Posterior cingulate gyrus (tissue), 11 donors: Measurements from ENCODE around the gene ZKSCAN1.

ENCODE experiments used
- DNase-seq, 10 donors: peaks; one replicate each; pipeline versions ENCODE4 v3.0.0 to v3.0.0-alpha.2; 2020 to 2021; ENCODE audit warnings: mixed read lengths in 3 of 10
- intact Hi-C: fragments of 100-400 bp; cut with DNase I; formaldehyde crosslinking; loops from one replicate; pipeline ENCODE4 v1.15.1; 2023

ZKSCAN1 gene

DNA sequence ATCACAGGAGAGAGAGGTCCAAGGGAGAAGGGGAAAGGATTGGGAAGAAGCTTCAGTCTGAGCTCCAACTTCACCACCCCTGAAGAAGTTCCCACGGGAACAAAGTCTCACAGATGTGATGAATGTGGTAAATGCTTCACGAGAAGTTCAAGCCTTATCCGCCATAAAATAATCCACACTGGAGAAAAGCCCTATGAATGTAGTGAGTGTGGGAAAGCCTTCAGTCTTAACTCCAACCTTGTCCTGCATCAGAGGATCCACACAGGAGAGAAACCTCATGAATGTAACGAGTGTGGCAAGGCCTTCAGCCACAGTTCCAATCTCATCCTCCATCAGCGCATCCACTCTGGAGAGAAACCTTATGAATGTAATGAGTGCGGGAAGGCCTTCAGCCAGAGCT lies 18.1 kb downstream of the ZKSCAN1 start:
- DNase-seq, result no peak
- intact Hi-C loops, result no loop called here

DNA sequence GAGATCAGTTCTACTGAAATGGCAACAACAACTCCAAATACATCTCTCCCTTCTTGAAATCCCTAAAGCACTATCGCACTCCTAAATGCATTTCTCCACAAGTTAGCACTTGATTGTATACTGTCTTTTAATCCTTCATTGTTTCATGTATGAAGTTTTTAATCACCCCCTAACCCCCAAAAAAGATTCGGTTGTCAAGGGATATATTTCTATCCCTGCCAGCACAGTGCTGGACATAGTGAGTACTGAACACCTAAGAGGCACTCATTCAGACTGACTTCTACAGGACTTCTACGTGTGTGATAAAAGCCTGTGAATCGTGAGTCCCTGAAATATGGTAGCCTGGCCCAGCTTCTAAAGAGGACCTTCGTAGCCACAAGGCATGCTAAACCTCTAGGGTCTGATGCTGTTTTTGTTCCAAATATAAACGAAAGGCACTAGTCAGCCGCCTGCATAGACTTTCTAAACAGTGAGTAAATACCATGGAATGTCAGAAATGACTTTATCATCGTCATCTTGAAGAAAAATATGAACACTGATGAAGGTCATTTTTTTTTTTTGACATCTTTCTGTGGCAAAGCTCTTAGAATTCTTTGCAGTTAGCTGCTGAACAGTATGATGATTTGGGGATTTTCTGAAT lies 19.6 kb downstream of the ZKSCAN1 start:
- DNase-seq, result peak in 1 of 10 donors; percentile 17
- intact Hi-C loops, result no loop called here

DNA sequence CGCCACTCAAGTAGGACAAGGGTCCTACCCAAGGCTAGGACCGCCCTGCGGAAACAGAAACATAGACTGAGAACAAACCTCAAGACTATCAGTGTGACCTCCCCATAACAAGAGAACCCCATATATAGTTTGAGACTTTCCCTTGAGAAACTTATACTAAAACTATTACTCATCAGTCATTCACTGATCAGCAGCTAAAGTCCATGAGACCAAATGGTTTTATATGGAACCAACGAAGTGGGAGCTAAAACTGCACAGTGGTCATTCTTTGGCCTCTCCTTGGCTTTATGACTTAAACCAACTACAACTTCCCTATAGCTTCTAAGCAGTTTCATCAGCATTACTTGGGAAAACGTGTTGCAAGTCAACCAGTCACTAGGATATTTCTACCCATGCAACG lies 20.5 kb downstream of the ZKSCAN1 start:
- DNase-seq, result no peak
- intact Hi-C loops, result no loop called here

DNA sequence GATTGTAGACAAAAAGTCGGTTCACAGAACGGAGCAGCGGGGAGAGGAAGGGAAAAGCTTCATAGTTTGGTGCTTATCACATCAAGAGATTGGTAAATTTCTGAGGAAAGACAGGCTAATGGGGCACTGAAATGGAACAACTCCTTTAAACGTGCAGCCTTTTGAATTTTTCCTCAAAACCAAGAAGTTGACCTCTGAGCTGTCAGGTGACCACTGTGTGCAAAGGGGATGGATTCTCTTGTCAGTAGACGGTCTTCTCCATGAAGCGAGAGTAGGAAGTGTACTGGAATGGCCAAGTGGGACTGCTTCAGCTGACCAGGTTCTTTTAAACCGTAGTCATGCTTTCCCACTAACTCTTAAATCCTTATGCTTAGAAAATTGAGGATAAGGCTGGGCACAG lies 22.9 kb downstream of the ZKSCAN1 start:
- DNase-seq, result no peak
- intact Hi-C loops, result no loop called here

DNA sequence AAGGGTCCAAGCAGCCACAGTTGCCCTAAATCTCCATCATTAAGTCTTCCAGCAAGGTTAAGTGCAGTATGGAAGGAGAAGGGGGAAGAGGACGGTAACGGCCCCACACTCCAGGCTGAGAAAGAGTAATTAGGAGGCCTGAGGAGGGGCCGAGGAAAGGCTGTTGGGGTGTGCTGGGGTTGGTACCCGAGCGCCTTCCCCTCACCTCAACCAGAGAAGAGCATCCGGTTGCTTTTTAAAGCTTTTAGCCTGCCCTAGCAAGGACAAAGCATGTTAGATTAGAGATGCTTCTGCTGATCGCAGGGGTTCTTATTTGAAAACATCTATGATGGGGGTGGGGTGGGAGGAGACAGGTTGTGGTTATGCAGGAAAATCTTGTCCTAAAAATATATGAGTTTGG lies 25.2 kb downstream of the ZKSCAN1 start:
- DNase-seq, result peak in 1 of 10 donors; percentile 22
- intact Hi-C loops, result no loop called here

DNA sequence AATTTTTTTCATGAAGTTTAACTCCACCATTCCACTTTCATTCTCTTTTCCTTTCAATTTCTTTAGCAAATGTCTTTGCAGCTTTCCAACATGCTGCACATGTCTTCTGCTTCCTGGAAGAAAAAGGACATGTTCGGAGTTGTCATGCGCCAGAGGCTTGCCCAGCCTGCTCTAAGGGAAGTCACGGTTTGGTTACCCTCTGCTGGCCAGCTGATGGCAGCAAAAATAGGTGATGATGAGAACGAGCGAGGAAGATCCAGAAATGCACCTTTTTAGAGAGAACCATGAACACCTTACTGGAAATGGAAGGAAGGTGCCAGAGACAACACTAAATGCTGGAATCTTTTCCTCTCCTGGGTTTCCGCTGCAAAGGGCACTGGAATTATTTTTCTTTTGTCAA lies 29.3 kb downstream of the ZKSCAN1 start:
- DNase-seq, result peak in 1 of 10 donors; percentile 84
- intact Hi-C loops, result no loop called here

DNA sequence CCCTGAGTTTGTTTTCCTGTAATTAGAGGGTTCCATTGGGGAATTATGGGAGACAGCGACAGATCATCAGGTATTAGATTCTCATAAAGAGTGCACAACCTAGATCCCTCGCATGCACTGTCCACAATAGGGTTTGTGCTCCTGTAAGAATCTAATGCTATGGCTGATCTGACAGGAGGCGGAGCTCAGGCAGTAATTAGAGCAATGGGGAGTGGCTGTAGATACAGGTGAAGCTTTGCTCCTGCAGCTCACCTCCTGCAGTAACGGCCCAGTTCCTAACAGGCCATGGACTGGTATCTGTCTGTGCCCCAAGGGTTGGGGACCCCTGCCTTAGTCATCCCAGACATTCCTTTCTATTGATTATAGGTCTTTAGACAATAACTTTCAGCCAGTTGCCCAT lies 33.3 kb downstream of the ZKSCAN1 start:
- intact Hi-C loops, result loop anchor here (2.0 kb wide), 1 partner anchor 34 kb away; the partner anchor contains the start of gene ZKSCAN1
- DNase-seq, result peak in 1 of 10 donors; percentile 15

DNA sequence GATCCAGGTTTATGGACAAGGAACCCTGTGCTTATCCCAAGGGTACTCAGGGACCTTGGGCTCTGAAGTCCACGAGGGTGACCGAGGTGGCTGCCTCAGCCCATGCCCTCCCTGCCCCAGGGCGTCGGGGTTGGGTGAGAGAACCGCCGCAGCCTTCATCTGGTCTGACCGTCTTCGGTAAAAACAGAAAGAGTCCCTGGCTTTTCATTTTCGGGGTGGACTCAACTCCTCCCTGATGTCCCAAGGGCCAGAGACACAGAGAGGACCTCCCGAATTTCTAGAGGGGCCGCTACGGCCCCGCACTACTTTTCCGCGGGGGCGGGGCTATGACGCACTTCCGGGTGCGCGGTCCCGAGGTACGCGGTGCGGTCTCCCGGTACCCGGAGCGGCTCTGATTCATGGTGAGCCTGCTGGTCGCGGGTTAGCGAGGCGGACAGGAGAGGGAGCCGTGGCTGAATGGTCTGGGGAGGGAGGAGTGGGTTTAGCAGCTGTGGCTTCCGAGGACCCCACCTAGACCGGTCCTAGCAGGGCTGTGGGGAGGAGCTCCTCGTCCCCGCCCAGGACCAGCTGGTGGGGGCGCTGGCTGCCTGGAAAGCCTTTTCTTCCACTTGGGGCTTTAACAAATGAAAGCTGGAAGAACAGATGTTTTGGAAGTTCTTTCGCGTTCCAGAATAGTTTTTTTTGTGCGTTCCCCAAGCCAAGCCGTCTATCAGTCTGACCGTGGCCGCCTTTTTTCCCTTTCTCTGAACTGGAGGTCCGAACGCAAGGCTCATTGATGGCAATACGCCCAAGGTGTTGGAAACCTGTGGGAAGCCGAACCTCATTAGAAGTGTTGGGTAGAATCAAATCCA lies 34.3 kb downstream of the ZKSCAN1 start, which contains the start of gene ZSCAN21:
Gene ZSCAN21 (plus strand): TSS at position 334 of the 851 bp plus-strand sequence. CDS start 7,233 bp downstream, outside the sequence.
- intact Hi-C loops, result loop anchor here (2.0 to 10.0 kb wide), 2 partner anchors 35 to 135 kb away; partner anchors contain the start of genes TRIM4 and ZKSCAN1

DNA sequence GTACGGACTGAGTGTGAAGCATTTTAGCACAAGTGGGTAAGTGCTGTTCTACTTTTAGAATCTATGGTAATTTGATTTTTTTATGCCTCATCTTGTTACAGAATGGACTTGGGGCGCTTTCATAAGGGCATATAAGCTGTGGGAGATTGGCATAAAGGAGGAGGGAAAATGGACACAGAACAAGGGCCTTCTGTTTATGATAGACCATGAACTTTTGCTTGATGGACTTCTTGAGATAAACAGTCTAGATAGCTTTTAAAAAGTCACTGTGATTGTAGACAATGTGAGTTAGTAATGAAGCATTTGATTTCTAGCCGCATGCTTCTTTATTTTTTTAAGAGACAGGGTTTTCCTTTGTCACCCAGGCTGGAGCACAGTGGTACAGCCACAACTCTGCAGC lies 36.2 kb downstream of the ZKSCAN1 start:
- DNase-seq, result no peak
- intact Hi-C loops, result loop anchor here (10.0 kb wide), 1 partner anchor 137 kb away; the partner anchor contains the start of gene TRIM4

More for the DNA sequence above, 34.3 kb downstream of the ZKSCAN1 start, which contains the start of gene ZSCAN21:
- DNase-seq, result peak; percentile 76 to 98 (median 86)

DNA sequence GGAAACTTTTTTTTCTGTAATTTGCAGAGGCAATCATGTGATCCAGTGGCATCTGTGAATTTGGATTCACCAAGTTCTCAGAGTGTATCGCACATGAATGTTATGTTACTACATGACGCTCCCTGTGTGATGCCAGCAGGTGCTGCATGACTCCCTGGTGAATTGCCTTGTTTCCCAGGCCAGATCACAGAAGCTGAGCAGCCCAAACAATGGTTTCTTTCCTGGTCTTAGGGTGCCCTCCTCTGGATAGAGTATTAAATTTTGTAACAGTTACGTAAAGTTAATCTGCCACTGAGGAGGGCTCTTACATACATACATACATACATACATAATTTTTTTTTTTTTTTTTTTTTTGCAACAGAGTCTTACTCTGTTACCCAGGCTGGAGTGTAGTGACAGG lies 37.8 kb downstream of the ZKSCAN1 start:
- peak in 6 of 10 donors; percentile 29 to 91 (median 44) for DNase-seq
- intact Hi-C loops, result loop anchor here (1.0 to 10.0 kb wide), 2 partner anchors 59 to 138 kb away; partner anchors contain the start of gene TRIM4

DNA sequence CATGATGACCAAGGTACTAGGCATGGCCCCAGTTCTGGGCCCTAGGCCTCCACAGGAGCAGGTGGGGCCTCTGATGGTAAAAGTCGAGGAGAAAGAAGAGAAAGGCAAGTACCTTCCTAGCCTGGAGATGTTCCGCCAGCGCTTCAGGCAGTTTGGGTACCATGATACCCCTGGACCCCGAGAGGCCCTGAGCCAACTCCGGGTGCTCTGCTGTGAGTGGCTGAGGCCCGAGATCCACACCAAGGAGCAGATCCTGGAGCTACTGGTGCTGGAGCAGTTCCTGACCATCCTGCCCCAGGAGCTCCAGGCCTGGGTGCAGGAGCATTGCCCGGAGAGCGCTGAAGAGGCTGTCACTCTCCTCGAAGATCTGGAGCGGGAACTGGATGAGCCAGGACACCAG lies 41.6 kb downstream of the ZKSCAN1 start:
- intact Hi-C loops, result loop anchor here (10.0 kb wide), 1 partner anchor 142 kb away; the partner anchor contains the start of gene TRIM4
- DNase-seq, result peak in 1 of 10 donors; percentile 58

DNA sequence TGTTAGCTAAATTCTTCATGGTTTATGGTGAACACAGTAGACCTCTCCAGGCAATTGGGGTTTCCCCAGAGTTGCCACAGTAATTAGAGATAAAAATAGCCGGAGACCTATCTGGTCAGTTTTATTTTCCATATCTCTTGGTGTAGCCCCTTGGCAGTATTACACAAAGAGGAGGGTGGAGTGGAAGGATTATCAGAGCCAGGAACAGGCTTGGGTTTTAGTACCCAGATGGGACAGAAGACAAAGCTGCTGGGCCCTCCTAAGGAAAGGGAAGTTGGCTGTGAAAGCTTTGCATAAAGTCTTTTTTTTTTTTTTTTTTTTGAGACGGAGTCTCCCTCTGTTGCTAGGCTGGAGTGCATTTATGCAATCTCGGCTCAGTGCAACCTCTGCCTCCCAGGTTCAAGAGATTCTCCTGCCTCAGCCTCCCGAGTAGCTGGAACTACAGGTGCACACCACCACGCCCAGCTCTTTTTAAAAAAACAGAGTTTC lies 43.9 kb downstream of the ZKSCAN1 start:
- peak in 1 of 10 donors; percentile 24 for DNase-seq
- intact Hi-C loops, result loop anchor here (10.0 kb wide), 1 partner anchor 144 kb away; the partner anchor contains the start of gene TRIM4

DNA sequence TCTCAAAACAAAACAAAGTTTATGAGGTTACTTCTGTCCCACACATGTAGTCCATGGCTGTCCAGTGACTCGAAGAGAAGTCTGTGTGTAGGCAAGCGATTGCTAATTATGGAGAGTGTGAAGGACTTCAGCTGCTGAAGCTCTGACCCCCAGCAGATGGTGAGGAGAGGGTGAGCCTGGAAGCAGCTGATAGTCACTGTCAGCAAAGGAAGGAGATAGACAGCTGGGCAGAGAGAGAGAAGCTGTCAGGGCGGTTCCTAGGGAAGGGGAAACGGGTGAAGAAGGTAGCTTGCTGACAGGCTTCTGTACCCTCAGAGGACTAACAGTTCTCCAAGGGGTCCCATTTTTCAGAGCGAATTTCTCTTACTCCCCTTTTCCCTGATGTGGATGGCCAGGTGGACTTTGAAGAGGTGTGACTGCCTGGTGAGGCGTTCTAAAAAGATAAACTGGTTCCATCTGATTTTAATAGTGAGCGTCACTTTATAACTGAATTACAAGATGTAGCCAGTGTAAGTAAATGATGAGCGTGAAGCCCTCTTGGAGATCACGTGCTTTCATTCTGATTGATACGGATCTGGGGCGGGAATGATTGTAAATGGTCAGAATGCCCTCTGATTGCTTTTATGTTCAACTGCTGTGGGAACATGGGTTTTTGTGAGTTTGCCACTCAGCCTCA lies 46.3 kb downstream of the ZKSCAN1 start:
- peak in 1 of 10 donors; percentile 24 for DNase-seq
- intact Hi-C loops, result no loop called here

DNA sequence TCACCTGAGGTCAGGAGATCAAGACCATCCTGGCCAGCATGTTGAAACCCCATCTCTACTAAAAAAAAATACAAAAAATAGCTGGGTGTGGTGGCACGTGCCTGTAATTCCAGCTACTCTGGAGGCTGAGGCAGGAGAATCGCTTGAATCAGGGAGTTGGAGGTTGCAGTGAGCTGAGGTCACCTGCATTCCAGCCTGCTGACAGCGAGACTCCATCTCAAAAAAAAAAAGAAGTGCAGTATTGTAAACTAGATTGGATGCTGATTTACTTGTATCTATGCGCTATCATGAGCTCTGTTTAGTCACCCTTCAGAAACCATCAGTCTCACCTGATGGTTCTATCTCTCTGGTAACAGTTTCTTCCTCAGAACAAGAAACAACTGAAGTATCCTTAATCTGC lies 48.0 kb downstream of the ZKSCAN1 start:
- intact Hi-C loops, result no loop called here
- DNase-seq, result peak in 1 of 10 donors; percentile 22

DNA sequence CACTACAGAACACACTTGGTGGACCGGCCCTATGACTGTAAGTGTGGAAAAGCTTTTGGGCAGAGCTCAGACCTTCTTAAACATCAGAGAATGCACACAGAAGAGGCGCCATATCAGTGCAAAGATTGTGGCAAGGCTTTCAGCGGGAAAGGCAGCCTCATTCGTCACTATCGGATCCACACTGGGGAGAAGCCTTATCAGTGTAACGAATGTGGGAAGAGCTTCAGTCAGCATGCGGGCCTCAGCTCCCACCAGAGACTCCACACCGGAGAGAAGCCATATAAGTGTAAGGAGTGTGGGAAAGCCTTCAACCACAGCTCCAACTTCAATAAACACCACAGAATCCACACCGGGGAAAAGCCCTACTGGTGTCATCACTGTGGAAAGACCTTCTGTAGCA lies 48.8 kb downstream of the ZKSCAN1 start:
- DNase-seq, result peak in 1 of 10 donors; percentile 6
- intact Hi-C loops, result no loop called here

DNA sequence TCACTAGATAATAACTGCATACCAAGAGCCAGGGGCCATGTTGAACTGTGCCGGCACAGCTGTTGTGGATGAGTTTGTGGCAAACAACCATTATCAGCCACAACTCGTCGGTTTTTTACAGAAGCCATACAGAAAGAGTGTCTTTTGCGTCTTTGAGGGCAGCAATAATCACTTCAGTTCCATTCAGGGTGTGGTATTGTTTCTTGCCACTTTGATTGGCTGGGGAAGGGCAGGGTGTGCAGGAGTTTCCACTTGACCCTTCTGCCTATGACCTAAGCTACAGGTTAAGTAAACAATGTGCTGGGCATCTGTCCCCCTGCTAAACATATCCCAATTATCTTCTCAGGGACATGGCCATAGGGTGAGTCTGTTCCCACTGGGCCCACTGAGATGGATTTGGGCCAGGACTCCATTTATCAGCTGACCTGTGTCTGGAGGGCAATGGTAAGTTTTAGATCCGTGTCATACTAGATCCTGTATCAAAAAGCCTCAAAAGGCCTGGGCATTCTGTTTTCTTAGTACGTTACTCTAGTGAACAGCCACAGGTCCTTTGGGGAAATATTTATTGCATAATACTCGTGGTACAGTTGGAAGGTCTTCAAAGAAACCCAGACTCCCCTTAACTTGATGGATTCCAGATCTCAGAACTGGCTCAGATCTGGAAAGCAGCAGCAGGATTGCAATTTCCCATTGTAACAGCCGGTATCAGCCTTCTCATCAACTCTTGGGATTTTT lies 50.2 kb downstream of the ZKSCAN1 start:
- intact Hi-C loops, result no loop called here
- DNase-seq, result no peak

DNA sequence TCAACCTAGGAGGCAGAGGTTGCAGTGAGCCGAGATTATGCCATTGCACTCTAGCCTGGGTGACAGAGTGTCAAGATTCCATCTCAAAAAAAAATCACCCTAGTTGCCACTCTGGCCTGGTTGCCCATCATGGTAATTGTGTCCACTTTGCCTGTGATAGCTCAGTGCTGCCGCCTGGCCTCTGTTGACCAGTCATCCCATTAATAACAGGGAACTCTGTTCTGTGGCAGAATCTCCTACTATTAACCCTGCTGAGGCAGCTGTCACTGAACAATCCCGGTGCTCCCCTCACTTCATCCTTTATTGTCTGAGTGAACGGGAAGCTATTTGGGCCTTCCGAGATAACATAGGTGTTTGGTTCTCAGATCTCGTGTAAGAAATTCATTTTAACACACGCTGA lies 51.6 kb downstream of the ZKSCAN1 start:
- intact Hi-C loops, result no loop called here
- peak in 3 of 10 donors; percentile 29 to 79 (median 40) for DNase-seq

DNA sequence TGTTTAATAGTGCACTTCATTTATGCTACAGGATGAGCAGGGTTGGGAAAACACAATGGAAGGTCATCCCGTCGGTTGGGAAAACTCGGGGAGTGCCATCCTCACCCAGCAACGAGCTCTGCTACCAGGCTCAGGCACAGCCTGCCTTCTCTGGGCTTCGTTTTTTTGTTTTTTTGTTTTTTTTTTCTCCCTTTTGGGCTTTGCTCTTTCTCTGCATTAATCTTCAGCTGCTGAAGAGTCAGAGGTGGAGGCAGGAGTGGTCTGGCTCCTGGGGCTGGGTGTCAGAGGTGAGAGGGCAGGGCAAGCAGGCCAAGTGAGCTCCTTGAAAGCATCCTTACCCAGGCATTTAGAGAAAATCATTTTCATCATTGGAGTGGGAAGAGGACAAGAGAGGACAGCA lies 54.6 kb downstream of the ZKSCAN1 start:
- peak in 1 of 10 donors; percentile 55 for DNase-seq
- intact Hi-C loops, result no loop called here

DNA sequence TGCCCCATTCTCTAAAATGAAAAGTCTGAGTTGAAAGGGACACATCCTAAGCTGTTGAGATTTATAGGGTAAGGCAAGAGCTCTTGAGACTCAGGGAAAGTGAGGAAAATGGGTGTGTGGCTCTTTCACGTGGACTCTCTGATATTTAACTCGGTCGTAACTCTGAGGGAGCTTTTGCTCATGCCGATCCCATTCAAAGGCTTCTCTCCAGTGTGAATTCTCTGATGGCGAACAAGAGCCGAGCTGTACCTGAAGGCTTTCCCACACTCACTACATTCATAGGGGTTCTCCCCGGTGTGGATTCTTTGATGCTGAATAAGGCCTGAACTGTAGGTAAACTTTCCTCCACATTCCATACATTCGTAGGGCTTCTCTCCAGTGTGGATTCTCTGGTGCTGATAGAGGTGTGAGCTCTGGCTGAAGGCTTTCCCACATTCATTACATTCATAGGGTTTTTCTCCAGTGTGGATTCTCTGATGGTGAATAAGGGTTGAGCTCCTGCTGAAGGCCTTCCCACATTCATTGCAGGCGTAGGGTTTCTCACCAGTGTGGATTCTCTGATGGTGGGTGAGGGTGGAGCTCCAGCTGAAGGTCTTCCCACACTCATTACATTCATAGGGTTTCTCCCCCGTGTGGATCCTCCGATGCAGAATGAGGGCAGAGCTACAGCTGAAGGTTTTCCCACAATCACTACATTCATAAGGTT lies 55.8 kb downstream of the ZKSCAN1 start:
- DNase-seq, result no peak

More for the DNA sequence above, 55.8 kb downstream of the ZKSCAN1 start:
- intact Hi-C loops, result no loop called here
